Urinary bladder (tissue), 4 donors: Measurements from ENCODE around the gene GPRIN1. TPM values are rescaled to one million over a fixed set of nuclear protein-coding genes. Genes with fewer than 3 reads are reported as not detected.
"Not testable (repeated sequence)": the region's sequence is repeated elsewhere in the genome, so short reads cannot be mapped to it uniquely, and the experiment has no call there.

Source experiments
- DNase-seq: peaks from one replicate; pipeline ENCODE4 v3.0.0-alpha.2; 2015; ENCODE audit errors: extremely low spot score
- H3K27ac ChIP-seq: one replicate; pipeline ENCODE4 v1.5.1; 2013; ENCODE audit warnings: low read depth, mild to moderate bottlenecking, moderate library complexity
- H3K36me3 ChIP-seq: one replicate; pipeline ENCODE4 v1.6.1; 2013; ENCODE audit warnings: mild to moderate bottlenecking, moderate library complexity; ENCODE audit not compliant: insufficient read depth
- H3K4me1 ChIP-seq: one replicate; pipeline ENCODE4 v1.6.1; 2013; ENCODE audit warnings: mild to moderate bottlenecking, moderate library complexity; ENCODE audit not compliant: insufficient read depth
- H3K4me3 ChIP-seq: one replicate; pipeline ENCODE4 v1.5.1; 2013; ENCODE audit warnings: low read depth, low read length
- WGBS: extraction: QIAGEN DNeasy Blood & Tissue Kit; methylation state at CpG from one replicate; pipeline ENCODE4 v1.1.7; 2013; 5-methylcytosine and 5-hydroxymethylcytosine counted together
- polyA plus RNA-seq: library from polyadenylated mRNA; stranded (reverse); fragments of 200-250 nt; gene quantifications from one replicate; pipeline ENCODE4 v1.2.3, GENCODE V29; 2013
- small RNA-seq: library from RNA; depleted of rRNA; stranded (forward); fragments of <200 nt; gene quantifications from one replicate; pipeline ENCODE3, GENCODE V24; 2014
- total RNA-seq: library from RNA; depleted of rRNA; stranded (reverse); fragments of >200 nt; gene quantifications from one replicate; pipeline ENCODE4 v1.2.3, GENCODE V29; 2014
- donor health status: healthy with polysubstance abuse.
- donor health status: healthy.

Gene GPRIN1
- total and polyA plus RNA-seq, 2 donors: 0.42 to 1.3 TPM

DNA sequence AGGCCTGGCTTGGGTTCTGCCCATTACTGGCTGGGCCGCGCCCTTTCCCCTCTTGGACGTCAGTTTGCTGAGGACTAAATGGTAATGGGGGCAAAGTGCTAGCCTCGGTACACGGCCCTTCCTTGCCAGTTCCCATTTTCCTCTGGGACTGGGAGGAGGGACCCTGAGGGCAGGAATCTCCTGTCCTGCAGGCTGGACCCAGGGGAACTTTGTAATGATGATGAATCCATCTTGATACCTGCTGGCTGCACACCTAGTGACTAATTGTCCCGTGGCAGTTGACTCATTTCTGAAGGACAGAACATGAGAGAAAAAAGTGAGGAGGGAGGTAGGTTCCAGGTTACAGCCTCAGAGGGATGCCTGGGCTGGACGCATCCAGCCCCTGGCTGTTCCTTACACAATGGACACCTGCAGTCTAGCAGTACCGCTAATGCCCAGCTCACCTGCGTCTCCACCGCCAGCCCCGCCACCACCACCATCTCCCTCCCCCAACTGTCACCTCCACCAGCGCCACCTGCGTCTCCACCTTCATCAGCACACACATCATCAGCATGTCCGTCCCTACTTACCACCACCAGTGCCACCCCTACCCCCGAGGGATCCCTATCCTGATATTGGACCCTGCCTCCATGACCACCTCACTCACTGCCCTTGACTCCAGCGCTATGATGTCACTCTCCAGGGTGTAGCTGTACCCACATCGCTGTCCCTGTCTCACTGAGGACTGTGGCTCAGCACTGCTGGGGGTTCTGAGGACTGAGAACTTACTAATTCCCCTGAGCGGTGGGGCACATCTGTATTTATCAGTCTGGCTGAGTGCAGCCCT lies 56.5 kb downstream of the GPRIN1 start:
- no peak overlapping the region for H3K4me3 ChIP-seq
- H3K4me1 ChIP-seq: no peaks in the 10 kb centered on the region
- WGBS: 62% methylated on average over 18 of the region's 18 CpGs
- H3K27ac ChIP-seq: no peak overlapping the region
- no peak for DNase-seq
- H3K36me3 ChIP-seq: no peaks in the 10 kb centered on the region

DNA sequence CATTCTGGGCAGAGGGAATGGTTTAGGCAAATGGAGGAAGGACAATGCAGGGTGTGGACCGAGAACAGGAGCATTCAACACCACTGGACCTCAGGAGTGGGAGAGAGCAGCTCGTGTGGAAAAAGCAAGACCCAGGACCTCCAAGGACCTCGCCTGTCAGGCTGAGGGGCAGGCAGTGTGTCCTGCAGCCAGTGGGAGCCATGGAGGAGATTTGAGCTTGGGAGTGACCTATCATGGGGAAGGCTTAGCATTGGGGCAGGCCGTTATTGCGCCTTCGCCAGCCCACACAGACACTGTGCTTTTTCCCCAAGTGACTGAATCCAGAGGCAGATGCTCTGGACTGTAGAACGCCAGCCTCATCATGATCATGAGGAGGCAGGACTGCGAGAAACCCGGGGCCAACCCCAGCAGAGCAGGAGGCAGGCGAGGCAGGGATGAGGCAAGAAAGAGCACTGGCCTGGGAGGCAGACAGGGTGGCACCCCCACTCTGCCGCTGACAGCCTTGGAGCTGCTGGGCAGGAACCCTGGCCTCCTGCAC lies 57.6 kb downstream of the GPRIN1 start:
- Histone ChIP-seq H3K4me3 (no peak overlapping the region), H3K27ac (no peak overlapping the region), H3K36me3 (no peaks in the 10 kb centered on the region), H3K4me1 (no peaks in the 10 kb centered on the region)
- DNase-seq: no peak
- WGBS: 76% methylated on average over 11 of the region's 11 CpGs

DNA sequence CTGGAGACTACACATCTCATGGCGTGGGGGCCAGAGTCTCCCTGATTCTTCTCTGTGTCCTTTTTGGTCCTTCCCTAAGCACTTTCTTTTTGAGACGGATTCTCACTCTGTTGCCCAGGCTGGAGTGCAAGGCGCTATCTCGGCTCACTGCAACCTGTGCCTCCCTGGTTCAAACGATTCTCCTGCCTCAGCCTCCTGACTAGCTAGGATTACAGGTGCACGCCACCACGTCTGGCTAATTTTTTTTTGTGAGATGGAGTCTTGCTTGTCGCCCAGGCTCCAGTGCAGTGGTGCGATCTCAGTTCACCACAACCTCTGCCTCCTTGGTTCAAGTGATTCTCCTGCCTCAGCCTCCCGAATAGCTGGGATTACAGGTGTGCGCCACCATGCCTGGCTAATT lies 59.0 kb downstream of the GPRIN1 start:
- H3K4me3 ChIP-seq, H3K27ac ChIP-seq, DNase-seq, H3K36me3 ChIP-seq, H3K4me1 ChIP-seq: not testable (repeated sequence)
- WGBS: 90% methylated on average over 11 of the region's 11 CpGs

DNA sequence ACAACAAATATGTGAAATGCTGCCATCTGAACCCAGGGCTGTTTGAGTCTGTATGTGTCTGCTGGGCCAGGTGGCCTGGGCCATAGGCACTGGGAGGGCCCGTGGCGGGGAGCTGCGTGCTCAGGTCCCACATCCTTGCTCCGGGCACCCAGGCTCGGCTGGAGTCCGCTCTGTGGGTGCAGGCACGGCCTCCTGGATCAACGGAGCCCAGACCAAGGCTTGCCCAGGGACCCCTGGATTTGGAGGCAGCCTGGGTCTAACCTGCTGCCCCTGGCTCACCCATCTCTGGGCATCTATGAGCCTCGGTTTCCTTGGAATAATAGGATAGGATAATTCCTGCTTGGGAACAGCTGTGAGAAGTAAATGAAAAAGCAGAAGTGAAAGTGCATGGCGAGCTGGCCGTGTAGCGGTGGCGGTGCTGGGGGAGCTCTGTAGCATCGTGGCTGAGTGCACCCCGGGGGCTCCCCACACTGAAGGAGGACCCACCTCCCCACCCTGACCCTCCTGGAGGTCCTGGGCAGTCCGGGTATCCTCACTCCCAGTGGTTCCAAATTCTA lies 59.6 kb downstream of the GPRIN1 start:
- H3K36me3 ChIP-seq: no peaks in the 10 kb centered on the region
- no peak overlapping the region for H3K4me3 ChIP-seq
- WGBS: 80% methylated on average over 16 of the region's 16 CpGs
- H3K27ac ChIP-seq: no peak overlapping the region
- H3K4me1 ChIP-seq: no peaks in the 10 kb centered on the region
- DNase-seq: no peak

DNA sequence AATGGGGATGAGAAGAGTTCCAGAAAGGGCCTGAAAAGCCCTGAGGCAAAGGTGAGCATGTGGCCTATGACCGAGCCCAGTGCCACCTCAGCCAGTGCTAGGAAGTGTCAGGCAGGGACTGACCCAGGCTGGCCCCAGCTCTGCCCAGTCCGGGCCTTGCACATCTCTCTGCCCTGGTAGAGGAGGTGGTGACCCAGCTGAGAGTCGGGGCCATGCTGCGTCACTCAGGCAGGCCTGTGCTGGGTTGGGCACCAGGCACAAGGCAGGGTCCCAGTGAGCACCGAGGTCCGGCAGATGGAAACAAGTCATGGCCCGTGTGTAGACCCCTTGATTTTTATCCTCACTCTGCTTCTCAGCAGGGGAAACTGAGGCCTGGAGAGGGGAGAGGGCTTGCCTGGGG lies 60.1 kb downstream of the GPRIN1 start:
- no peak for DNase-seq
- Histone ChIP-seq H3K4me3 (no peak overlapping the region), H3K27ac (no peak overlapping the region), H3K4me1 (no peaks in the 10 kb centered on the region), H3K36me3 (no peaks in the 10 kb centered on the region)
- WGBS: 86% methylated on average over 7 of the region's 7 CpGs

DNA sequence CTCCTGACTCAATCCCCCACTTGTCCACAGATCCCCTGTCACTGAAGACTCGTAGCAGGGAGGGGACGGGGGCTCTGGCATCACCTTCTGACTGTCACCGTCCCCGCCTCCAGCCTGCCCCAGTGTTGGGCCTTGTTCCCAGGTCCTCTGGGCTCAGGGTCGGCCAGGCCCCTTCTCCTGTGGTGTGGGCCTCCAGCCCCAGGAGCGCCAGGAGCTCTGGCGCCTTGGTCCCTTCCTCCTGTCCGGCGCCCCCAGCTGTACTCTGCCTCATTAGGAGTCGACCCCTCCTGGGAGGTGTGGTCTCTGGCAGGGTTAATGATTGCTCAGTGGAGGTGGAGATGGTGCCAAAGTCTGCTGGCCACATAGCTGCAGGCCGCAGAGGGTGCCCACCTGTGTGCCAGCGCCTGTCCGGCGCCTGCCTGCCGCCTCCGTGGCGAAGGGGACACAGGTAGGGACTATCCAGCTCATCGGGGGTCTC lies 61.0 kb downstream of the GPRIN1 start, which contains the start of gene CDHR2:
Gene CDHR2, plus strand, starts transcription at position 376 of the 478 bp plus-strand sequence. CDS start 16,011 bp downstream, outside the sequence.
- 69% methylated on average over 18 of the region's 18 CpGs for WGBS
- Histone ChIP-seq H3K4me1 (no peaks in the 10 kb centered on the region), H3K4me3 (no peak within 1 kb of the TSS), H3K36me3 (no peaks in the 10 kb centered on the region), H3K27ac (no peak within 1 kb of the TSS)
- no peak for DNase-seq

DNA sequence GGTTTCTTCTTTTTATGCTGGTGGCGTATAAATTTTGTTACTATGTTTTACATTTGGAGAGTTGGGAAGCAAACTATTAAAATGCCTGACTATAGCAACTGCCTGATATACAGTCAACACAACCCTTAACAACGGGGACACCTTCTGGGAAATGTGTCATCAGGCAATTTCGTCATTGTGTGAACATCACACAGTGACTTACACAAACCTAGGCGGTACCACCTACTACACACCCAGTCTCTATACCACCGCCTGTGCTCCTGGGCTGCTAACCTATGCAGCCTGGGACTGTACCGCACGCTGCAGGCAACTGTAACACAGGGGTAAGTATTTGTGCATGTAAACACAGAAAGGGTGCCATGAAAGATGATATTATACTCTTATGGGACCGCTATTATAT lies 62.2 kb downstream of the GPRIN1 start:
- 64% methylated on average over 8 of the region's 8 CpGs for WGBS
- no peak for DNase-seq
- Histone ChIP-seq H3K36me3 (no peaks in the 10 kb centered on the region), H3K4me3 (no peak overlapping the region), H3K27ac (no peak overlapping the region), H3K4me1 (no peaks in the 10 kb centered on the region)

Small RNAs within 50 kb of the gene (small RNA-seq; reads per million reads assigned to genes)
- gene MIR4281 (not detected), gene RF00019 (not detected), gene RN7SL684P (not detected)

Other genes with a start within 250 kb of the GPRIN1 start
- gene KIAA1191, start 248.4 kb downstream of the GPRIN1 start, total RNA-seq: 38.1 TPM
- gene KIAA1191, start 248.4 kb downstream of the GPRIN1 start, polyA plus RNA-seq: 91.8 TPM
- gene ARL10, start 244.7 kb downstream of the GPRIN1 start, total RNA-seq: 20.8 TPM
- gene ARL10, start 244.7 kb downstream of the GPRIN1 start, polyA plus RNA-seq: 3.6 TPM
- 3.2 TPM for gene NOP16, start 221.6 kb downstream of the GPRIN1 start, total RNA-seq
- gene NOP16, start 221.6 kb downstream of the GPRIN1 start, polyA plus RNA-seq: 27.9 TPM
- 62.0 TPM for gene HIGD2A, start 221.4 kb downstream of the GPRIN1 start, total RNA-seq
- gene HIGD2A, start 221.4 kb downstream of the GPRIN1 start, polyA plus RNA-seq: 188 TPM
- 29.6 TPM for gene CLTB, start 193.6 kb downstream of the GPRIN1 start, total RNA-seq
- 146 TPM for gene CLTB, start 193.6 kb downstream of the GPRIN1 start, polyA plus RNA-seq
- gene FAF2, start 161.8 kb downstream of the GPRIN1 start, total RNA-seq: 43.4 TPM
- 21.0 TPM for gene FAF2, start 161.8 kb downstream of the GPRIN1 start, polyA plus RNA-seq
- 8.1 TPM for gene RNF44, start 72.8 kb downstream of the GPRIN1 start, total RNA-seq
- 25.8 TPM for gene RNF44, start 72.8 kb downstream of the GPRIN1 start, polyA plus RNA-seq
- gene CDHR2, start 60.8 kb downstream of the GPRIN1 start, total RNA-seq: not detected
- gene CDHR2, start 60.8 kb downstream of the GPRIN1 start, polyA plus RNA-seq: not detected
- gene SNCB, start 20.4 kb upstream of the GPRIN1 start, total RNA-seq: not detected
- gene SNCB, start 20.4 kb upstream of the GPRIN1 start, polyA plus RNA-seq: 0.08 TPM
- not detected for gene EIF4E1B, start 20.5 kb upstream of the GPRIN1 start, total RNA-seq
- not detected for gene EIF4E1B, start 20.5 kb upstream of the GPRIN1 start, polyA plus RNA-seq
- 19.3 TPM for gene TSPAN17, start 37.3 kb upstream of the GPRIN1 start, total RNA-seq
- 26.3 TPM for gene TSPAN17, start 37.3 kb upstream of the GPRIN1 start, polyA plus RNA-seq
- 0.32 TPM for gene UNC5A, start 200.4 kb upstream of the GPRIN1 start, total RNA-seq
- 0.19 TPM for gene UNC5A, start 200.4 kb upstream of the GPRIN1 start, polyA plus RNA-seq